Body of pancreas (tissue), 4 donors: ENCODE measurements around the gene GAPVD1.

Experiments used
- POLR2A ChIP-seq, 3 donors: fragments of 450-650 bp; IDR thresholded peaks; one replicate each; pipeline ENCODE4 v1.6.1; 2016; ENCODE audit warnings: antibody characterized with exemption in 3 of 3, mild to moderate bottlenecking in 2 of 3
- TF ChIP-seq, protein P1 (sequence below), 7 experiments: fragments of 450-650 bp in 4 of 7; fragments of 200-600 bp in 3 of 7; sonication (generic) in 3 of 7; IDR thresholded peaks; one replicate each; pipeline ENCODE4 v1.5.1; 2016 to 2019; ENCODE audit warnings: antibody characterized with exemption in 7 of 7

DNA sequence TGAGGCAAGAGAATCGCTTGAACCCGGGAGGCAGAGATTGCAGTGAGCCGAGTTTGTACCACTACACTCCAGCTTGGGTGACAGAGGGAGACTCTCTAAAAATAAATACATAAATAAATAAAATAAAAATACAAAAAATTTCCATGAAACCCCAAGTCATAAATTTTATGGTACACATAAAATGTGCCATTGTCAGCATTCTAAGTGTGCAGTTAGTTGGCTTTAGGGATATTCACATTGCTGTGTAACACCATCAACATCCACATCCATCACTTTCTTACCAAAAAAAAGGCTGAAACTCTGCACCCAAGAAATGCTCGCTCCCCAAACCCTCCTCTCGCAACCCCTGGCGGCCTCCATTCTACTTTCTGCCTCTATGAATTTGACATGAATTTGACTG, 135.2 kb downstream of the GAPVD1 start:
- TF ChIP-seq, protein P1, sequence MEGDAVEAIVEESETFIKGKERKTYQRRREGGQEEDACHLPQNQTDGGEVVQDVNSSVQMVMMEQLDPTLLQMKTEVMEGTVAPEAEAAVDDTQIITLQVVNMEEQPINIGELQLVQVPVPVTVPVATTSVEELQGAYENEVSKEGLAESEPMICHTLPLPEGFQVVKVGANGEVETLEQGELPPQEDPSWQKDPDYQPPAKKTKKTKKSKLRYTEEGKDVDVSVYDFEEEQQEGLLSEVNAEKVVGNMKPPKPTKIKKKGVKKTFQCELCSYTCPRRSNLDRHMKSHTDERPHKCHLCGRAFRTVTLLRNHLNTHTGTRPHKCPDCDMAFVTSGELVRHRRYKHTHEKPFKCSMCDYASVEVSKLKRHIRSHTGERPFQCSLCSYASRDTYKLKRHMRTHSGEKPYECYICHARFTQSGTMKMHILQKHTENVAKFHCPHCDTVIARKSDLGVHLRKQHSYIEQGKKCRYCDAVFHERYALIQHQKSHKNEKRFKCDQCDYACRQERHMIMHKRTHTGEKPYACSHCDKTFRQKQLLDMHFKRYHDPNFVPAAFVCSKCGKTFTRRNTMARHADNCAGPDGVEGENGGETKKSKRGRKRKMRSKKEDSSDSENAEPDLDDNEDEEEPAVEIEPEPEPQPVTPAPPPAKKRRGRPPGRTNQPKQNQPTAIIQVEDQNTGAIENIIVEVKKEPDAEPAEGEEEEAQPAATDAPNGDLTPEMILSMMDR (IDR thresholded peaks at IDR 0.05) = no peak
- TF ChIP-seq POLR2A (IDR thresholded peaks at IDR 0.05) = no peak
